Esophagus squamous epithelium (tissue), 5 donors: ENCODE measurements around the gene PPFIA4. TPM values are rescaled to one million over a fixed set of nuclear protein-coding genes. Genes with fewer than 3 reads are reported as not detected.

Source experiments
- DNase-seq: peaks from one replicate; lab custom pipeline; 2025; lab: John Stamatoyannopoulos, UW
- H3K27ac ChIP-seq, 4 donors: fragments of 200-600 bp; sonication (generic); one replicate each; pipeline ENCODE4 v1.5.1; 2016 to 2019; ENCODE audit warnings: mild to moderate bottlenecking in 1 of 4
- H3K27me3 ChIP-seq, 4 donors: fragments of 200-600 bp; sonication (generic); 1 replicate in 3 of 4; 2 replicates in 1 of 4; pipeline versions ENCODE4 v1.5.1 to v1.6.0; 2017 to 2021; ENCODE audit warnings: antibody characterized with exemption in 1 of 4
- H3K36me3 ChIP-seq, 3 donors: fragments of 200-600 bp; sonication (generic); one replicate each; pipeline ENCODE4 v1.5.1; 2016 to 2019
- H3K4me1 ChIP-seq, 3 donors: fragments of 200-600 bp; sonication (generic); one replicate each; pipeline ENCODE4 v1.5.1; 2017 to 2019
- H3K4me3 ChIP-seq, 4 donors: fragments of 200-600 bp; sonication (generic); 1 replicate in 3 of 4; 2 replicates in 1 of 4; pipeline ENCODE4 v1.5.1; 2016 to 2019; ENCODE audit warnings: mild to moderate bottlenecking in 2 of 4, moderate library complexity in 1 of 4
- H3K9me3 ChIP-seq, 3 donors: fragments of 200-600 bp; sonication (generic); one replicate each; pipeline ENCODE4 v1.5.1; 2016 to 2019
- POLR2A ChIP-seq, 4 donors: fragments of 450-650 bp; IDR thresholded peaks; one replicate each; pipeline ENCODE4 v1.6.1; 2017; ENCODE audit warnings: antibody characterized with exemption in 4 of 4, mild to moderate bottlenecking in 4 of 4, moderate library complexity in 3 of 4
- WGBS, 2 donors: methylation state at CpG; one replicate each; pipeline ENCODE4 v1.1.5; 2018; 5-methylcytosine and 5-hydroxymethylcytosine counted together
- intact Hi-C: fragments of 100-400 bp; cut with DNase I; formaldehyde crosslinking; loops from one replicate; pipeline ENCODE4 v1.15.0; 2022
- total RNA-seq, 4 donors: library from RNA; depleted of rRNA; stranded (reverse); fragments of >200 nt; gene quantifications; one replicate each; pipeline ENCODE4 v1.1.0, GENCODE V29; 2016
- TF ChIP-seq, protein P1 (sequence below), 6 experiments: fragments of 450-650 bp in 4 of 6; fragments of 200-600 bp in 2 of 6; sonication (generic) in 2 of 6; IDR thresholded peaks; one replicate each; pipeline ENCODE4 v1.5.1; 2016 to 2019; ENCODE audit warnings: antibody characterized with exemption in 6 of 6, mild to moderate bottlenecking in 4 of 6, moderate library complexity in 4 of 6
- donor health status: DM: yes; HTN: yes; CAD: no.

The PPFIA4 gene
- total RNA-seq, 4 donors from 2014 or later, result 0.35 to 1.7 (median 0.93) TPM

DNA sequence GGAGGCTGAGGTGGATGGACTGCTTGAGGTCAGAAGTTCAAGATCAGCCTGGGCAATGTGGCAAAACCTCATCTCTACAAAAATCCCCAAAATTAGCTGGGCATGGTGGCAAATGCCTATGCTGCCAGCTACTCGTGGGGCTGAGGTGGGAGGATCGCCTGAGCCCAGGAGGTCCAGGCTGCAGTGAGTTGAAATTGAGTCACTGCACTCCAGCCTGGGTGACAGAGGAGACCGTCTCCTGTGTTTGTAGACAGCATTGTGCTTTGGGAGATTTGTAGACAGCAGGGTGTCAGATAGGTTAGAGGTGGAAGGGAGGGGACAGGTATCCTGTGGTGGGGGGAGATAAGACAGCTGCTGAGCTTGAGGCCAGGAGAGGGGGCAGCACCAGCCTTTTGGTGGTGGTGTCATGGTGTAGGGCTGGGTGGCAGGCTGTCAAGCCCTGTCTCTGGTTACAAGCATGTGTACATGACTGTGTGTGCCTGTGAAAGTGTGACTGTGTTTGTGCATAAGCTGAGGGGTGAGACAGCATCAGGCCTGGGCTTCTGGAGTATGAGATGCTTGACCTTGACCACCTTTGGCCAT lies 15.2 kb downstream of the PPFIA4 start:
- intact Hi-C loops, result loop anchor here (10.0 kb wide), 1 partner anchor 223 kb away; no protein-coding TSS in a partner anchor
- no peak for DNase-seq
- 52% methylated on average over 3 of the region's 3 CpGs; no CpG with 5 or more reads in 1 of the 2 donors for WGBS, 2 donors

DNA sequence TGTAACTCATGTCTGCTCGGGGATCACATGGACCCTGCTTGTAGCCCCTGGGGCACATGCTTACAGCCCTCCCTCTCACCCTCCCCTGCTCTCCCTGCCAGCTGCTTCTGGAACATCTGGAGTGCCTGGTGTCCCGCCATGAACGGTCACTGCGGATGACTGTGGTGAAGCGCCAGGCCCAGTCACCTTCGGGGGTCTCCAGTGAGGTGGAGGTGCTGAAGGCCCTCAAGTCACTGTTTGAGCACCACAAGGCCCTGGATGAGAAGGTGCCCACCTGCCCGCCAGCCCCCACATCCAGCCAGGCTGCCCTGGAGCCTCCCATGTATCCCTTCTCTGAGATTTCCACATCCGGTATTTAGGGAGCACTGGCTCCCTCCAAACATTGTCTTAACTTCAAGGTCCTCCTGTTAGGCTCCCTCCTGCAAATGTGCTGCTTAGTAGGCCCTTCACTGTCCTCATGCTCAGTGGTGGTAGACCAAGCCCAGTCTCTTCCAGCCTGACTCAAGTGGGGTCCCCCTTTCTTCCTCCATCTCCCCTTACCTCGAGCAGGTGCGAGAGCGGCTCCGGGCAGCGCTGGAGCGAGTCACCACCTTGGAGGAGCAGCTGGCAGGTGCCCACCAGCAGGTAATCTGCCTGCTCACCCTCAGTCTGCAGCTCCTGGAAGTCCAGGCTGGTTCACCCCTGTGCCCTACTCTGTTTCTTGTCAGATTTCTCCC lies 17.7 kb downstream of the PPFIA4 start:
- no peak overlapping the region for H3K4me3 ChIP-seq
- no peaks in the 10 kb centered on the region for H3K9me3 ChIP-seq
- intact Hi-C loops, result loop anchor here (10.0 kb wide), 1 partner anchor 221 kb away; no protein-coding TSS in a partner anchor
- TF ChIP-seq, protein P1, sequence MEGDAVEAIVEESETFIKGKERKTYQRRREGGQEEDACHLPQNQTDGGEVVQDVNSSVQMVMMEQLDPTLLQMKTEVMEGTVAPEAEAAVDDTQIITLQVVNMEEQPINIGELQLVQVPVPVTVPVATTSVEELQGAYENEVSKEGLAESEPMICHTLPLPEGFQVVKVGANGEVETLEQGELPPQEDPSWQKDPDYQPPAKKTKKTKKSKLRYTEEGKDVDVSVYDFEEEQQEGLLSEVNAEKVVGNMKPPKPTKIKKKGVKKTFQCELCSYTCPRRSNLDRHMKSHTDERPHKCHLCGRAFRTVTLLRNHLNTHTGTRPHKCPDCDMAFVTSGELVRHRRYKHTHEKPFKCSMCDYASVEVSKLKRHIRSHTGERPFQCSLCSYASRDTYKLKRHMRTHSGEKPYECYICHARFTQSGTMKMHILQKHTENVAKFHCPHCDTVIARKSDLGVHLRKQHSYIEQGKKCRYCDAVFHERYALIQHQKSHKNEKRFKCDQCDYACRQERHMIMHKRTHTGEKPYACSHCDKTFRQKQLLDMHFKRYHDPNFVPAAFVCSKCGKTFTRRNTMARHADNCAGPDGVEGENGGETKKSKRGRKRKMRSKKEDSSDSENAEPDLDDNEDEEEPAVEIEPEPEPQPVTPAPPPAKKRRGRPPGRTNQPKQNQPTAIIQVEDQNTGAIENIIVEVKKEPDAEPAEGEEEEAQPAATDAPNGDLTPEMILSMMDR (IDR thresholded peaks at IDR 0.05), result no peak
- TF ChIP-seq POLR2A (IDR thresholded peaks at IDR 0.05), result no peak
- no peaks in the 10 kb centered on the region for H3K36me3 ChIP-seq
- no peak for DNase-seq
- peaks cover 0 to 41% (median 0%) of the 10 kb centered on the region in 4 donors for H3K27me3 ChIP-seq
- H3K4me1 ChIP-seq, result peaks cover 0 to 13% (median 12%) of the 10 kb centered on the region in 3 donors
- WGBS, 2 donors, result 86 to 95% methylated on average over 2 to 10 of the region's 14 CpGs
- no peak overlapping the region for H3K27ac ChIP-seq

More for the DNA sequence above, 15.2 kb downstream of the PPFIA4 start:
- Histone ChIP-seq H3K36me3 (no peaks in the 10 kb centered on the region), H3K27ac (no peak overlapping the region), H3K9me3 (no peaks in the 10 kb centered on the region), H3K27me3 (peaks cover 0 to 45% (median 0%) of the 10 kb centered on the region in 4 donors), H3K4me3 (no peak overlapping the region), H3K4me1 (peaks cover 0 to 13% (median 5%) of the 10 kb centered on the region in 3 donors)
- TF ChIP-seq, protein P1 (IDR thresholded peaks at IDR 0.05), result no peak
- TF ChIP-seq POLR2A (IDR thresholded peaks at IDR 0.05), result no peak

DNA sequence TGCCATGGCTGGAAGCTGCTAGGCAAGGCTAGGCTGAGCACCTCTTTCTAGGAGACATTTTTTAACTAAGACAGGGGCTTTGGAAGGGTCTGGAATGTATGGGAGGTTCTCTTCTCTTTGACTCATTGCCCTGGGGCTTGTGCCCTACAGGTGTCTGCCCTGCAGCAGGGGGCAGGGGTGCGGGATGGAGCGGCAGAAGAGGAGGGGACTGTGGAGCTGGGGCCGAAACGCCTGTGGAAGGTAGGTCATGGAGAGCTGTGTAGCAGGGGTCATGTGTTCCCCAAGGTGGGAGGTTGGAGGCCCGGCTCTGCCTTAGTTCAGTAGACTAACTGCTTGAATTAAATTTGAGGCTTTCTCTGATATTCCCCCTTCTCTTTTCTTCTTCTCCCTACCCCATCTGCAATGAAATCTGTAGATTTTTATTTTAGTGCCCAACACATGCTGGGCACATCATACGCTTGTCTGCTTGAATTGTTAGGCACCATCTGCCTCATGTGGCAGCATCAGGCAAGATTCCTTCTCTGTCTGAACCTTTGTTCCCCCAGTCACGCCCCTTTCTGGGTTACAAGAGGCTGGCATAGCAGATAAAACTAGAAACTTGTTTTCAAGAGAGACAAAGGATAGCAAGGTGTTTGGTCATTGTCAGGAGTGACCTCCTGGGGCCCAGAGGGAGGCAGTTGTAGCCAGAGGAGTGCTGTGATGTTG lies 18.4 kb downstream of the PPFIA4 start:
- 85 to 90% methylated on average over 7 of the region's 7 CpGs for WGBS, 2 donors
- Histone ChIP-seq H3K27me3 (peaks cover 0 to 42% (median 0%) of the 10 kb centered on the region in 4 donors), H3K27ac (no peak overlapping the region), H3K36me3 (no peaks in the 10 kb centered on the region), H3K4me3 (no peak overlapping the region), H3K4me1 (peaks cover 0 to 13% (median 12%) of the 10 kb centered on the region in 3 donors), H3K9me3 (no peaks in the 10 kb centered on the region)
- TF ChIP-seq POLR2A (IDR thresholded peaks at IDR 0.05), result no peak
- TF ChIP-seq, protein P1 (IDR thresholded peaks at IDR 0.05), result no peak
- intact Hi-C loops, result loop anchor here (10.0 kb wide), 1 partner anchor 220 kb away; no protein-coding TSS in a partner anchor
- no peak for DNase-seq

DNA sequence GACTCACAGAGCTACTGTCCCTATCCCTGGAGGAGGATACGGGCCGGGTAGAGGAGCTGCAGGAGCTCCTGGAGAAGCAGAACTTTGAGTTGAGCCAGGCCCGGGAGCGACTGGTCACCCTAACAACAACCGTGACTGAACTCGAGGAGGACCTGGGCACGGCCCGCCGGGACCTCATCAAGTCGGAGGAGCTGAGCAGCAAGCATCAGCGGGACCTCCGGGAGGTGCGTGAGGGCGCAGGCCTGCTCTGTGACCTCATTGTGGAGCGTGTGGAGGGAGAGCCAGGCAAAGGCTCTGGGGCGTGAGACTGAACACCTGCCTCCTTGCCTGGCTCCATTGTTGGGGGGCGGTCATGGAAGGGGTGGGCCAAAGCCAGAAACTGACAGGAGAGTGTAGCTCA lies 19.0 kb downstream of the PPFIA4 start:
- 89 to 100% methylated on average over 1 to 7 of the region's 17 CpGs for WGBS, 2 donors
- H3K27ac ChIP-seq, result no peak overlapping the region
- H3K4me1 ChIP-seq, result peaks cover 0 to 13% (median 12%) of the 10 kb centered on the region in 3 donors
- no peaks in the 10 kb centered on the region for H3K36me3 ChIP-seq
- H3K27me3 ChIP-seq, result peaks cover 0 to 36% (median 0%) of the 10 kb centered on the region in 4 donors
- H3K9me3 ChIP-seq, result no peaks in the 10 kb centered on the region
- DNase-seq, result no peak
- TF ChIP-seq POLR2A (IDR thresholded peaks at IDR 0.05), result no peak
- TF ChIP-seq, protein P1 (IDR thresholded peaks at IDR 0.05), result no peak
- intact Hi-C loops, result loop anchor here (10.0 kb wide), 1 partner anchor 219 kb away; no protein-coding TSS in a partner anchor
- no peak overlapping the region for H3K4me3 ChIP-seq
